Measurements from ENCODE around the gene ADGRF5.

Gene ADGRF5

GRCh38 chr6:46901882-46902314 is 19.8 kb downstream of the ADGRF5 start:
- Histone ChIP-seq H3K79me2 (ENCODE audit: low read length) (no peaks in the 10 kb centered on the region), H3K9me2 (replicated peaks; ENCODE audit: insufficient read depth, low read length) (no peaks in the 10 kb centered on the region), H2AFZ (ENCODE audit: low read length) (no peak overlapping the region), H3K4me1 (ENCODE audit: low read length) (no peaks in the 10 kb centered on the region), H3K27ac (ENCODE audit: low read length) (no peak overlapping the region), H3K4me2 (ENCODE audit: low read depth, low read length) (no peak overlapping the region), H3K4me3 (ENCODE audit: low read length) (no peak overlapping the region), H3K9ac (ENCODE audit: low read length) (no peak overlapping the region), H3K36me3 (replicated peaks; ENCODE audit: insufficient read depth, low read length) (no peaks in the 10 kb centered on the region), H3F3A (ENCODE audit: insufficient read depth, low read length) (no peaks in the 10 kb centered on the region), H3K27me3 (replicated peaks; ENCODE audit: insufficient read depth, low read length) (no peaks in the 10 kb centered on the region), H3K9me3 (replicated peaks; ENCODE audit: insufficient read depth, low read length) (no peaks in the 10 kb centered on the region), H4K20me1 (ENCODE audit: insufficient read depth, low read length) (no peaks in the 10 kb centered on the region)
- TF ChIP-seq EZH2phosphoT487 (IDR thresholded peaks at IDR 0.05; ENCODE audit: low read length) (no peak), CTCF (IDR thresholded peaks at IDR 0.05; ENCODE audit: low read length) (no peak)
- no peak for DNase-seq

- H3K4me1 ChIP-seq (ENCODE audit: low read length), result no peaks in the 10 kb centered on the region
- TF ChIP-seq EZH2phosphoT487 (IDR thresholded peaks at IDR 0.05; ENCODE audit: low read length), result no peak
- no peak for TF ChIP-seq EZH2 (optimal IDR thresholded peaks at IDR 0.05; ENCODE audit: low read depth, low read length)
- no peak for TF ChIP-seq CTCF (IDR thresholded peaks at IDR 0.05; ENCODE audit: low read length)
- H4K20me1 ChIP-seq (ENCODE audit: insufficient read depth, low read length), result no peaks in the 10 kb centered on the region
- no peaks in the 10 kb centered on the region for H3K27me3 ChIP-seq (replicated peaks; ENCODE audit: insufficient read depth, low read length)
- H2AFZ ChIP-seq (ENCODE audit: low read length), result no peak overlapping the region
- no peaks in the 10 kb centered on the region for H3K79me2 ChIP-seq (ENCODE audit: low read length)
- H3K9me2 ChIP-seq (replicated peaks; ENCODE audit: insufficient read depth, low read length), result no peaks in the 10 kb centered on the region
- H3K9me3 ChIP-seq (replicated peaks; ENCODE audit: insufficient read depth, low read length), result no peaks in the 10 kb centered on the region
- no peak overlapping the region for H3K4me3 ChIP-seq (ENCODE audit: low read length)
- H3K9ac ChIP-seq (ENCODE audit: low read length), result no peak overlapping the region
- no peak for DNase-seq
- H3F3A ChIP-seq (ENCODE audit: insufficient read depth, low read length), result no peaks in the 10 kb centered on the region
- H3K4me2 ChIP-seq (ENCODE audit: low read depth, low read length), result no peak overlapping the region
- no peak overlapping the region for H3K27ac ChIP-seq (ENCODE audit: low read length)
- no peaks in the 10 kb centered on the region for H3K36me3 ChIP-seq (replicated peaks; ENCODE audit: insufficient read depth, low read length)
Measured at GRCh38 chr6:46900266-46900665, 21.5 kb downstream of the ADGRF5 start.

- no peaks in the 10 kb centered on the region for H3K36me3 ChIP-seq (replicated peaks; ENCODE audit: insufficient read depth, low read length)
- no peak overlapping the region for H3K4me3 ChIP-seq (ENCODE audit: low read length)
- no peaks in the 10 kb centered on the region for H3K79me2 ChIP-seq (ENCODE audit: low read length)
- no peak overlapping the region for H3K27ac ChIP-seq (ENCODE audit: low read length)
- no peak overlapping the region for H3K9ac ChIP-seq (ENCODE audit: low read length)
- no peaks in the 10 kb centered on the region for H3F3A ChIP-seq (ENCODE audit: insufficient read depth, low read length)
- no peaks in the 10 kb centered on the region for H3K27me3 ChIP-seq (replicated peaks; ENCODE audit: insufficient read depth, low read length)
- H2AFZ ChIP-seq (ENCODE audit: low read length), result no peak overlapping the region
- H3K4me2 ChIP-seq (ENCODE audit: low read depth, low read length), result no peak overlapping the region
- H3K9me2 ChIP-seq (replicated peaks; ENCODE audit: insufficient read depth, low read length), result no peaks in the 10 kb centered on the region
- no peaks in the 10 kb centered on the region for H3K4me1 ChIP-seq (ENCODE audit: low read length)
- DNase-seq, result no peak
- no peaks in the 10 kb centered on the region for H3K9me3 ChIP-seq (replicated peaks; ENCODE audit: insufficient read depth, low read length)
- TF ChIP-seq CTCF (IDR thresholded peaks at IDR 0.05; ENCODE audit: low read length) (no peak), EZH2 (optimal IDR thresholded peaks at IDR 0.05; ENCODE audit: low read depth, low read length) (no peak), EZH2phosphoT487 (IDR thresholded peaks at IDR 0.05; ENCODE audit: low read length) (no peak)
- no peaks in the 10 kb centered on the region for H4K20me1 ChIP-seq (ENCODE audit: insufficient read depth, low read length)
Measured at GRCh38 chr6:46899659-46900058, 22.1 kb downstream of the ADGRF5 start.

Data from MM.1S (cell line).